Natural killer cell (primary cell): ENCODE measurements around the gene GBP2. TPM values are rescaled to one million over a fixed set of nuclear protein-coding genes. Genes with fewer than 3 reads are reported as not detected.
A peak's percentile ranks its signal among the peaks of the same experiment; 100 is the strongest.

ENCODE experiments used
- ATAC-seq, 3 donors: fragments of 150-1000 bp in 2 of 3; fragments of 200-7000 bp in 1 of 3; cut with Tn5 transposase; 1 replicate in 1 of 3; 2 replicates in 2 of 3; pipeline ENCODE4 v1.10.0; 2021; ENCODE audit warnings: mild to moderate bottlenecking in 2 of 3, moderate library complexity in 2 of 3
- DNase-seq, 2 donors: peaks; one replicate each; pipeline versions ENCODE4 v3.0.0 to v3.0.0-alpha.2; 2013 to 2021; ENCODE audit warnings: mixed read lengths in 1 of 2
- H3K27ac ChIP-seq: one replicate; pipeline ENCODE4 v1.5.1; 2013; ENCODE audit warnings: mild to moderate bottlenecking, low read length
- H3K27me3 ChIP-seq: one replicate; pipeline ENCODE4 v1.6.1; 2013; ENCODE audit warnings: low read length; ENCODE audit not compliant: control insufficient read depth, insufficient read depth
- H3K36me3 ChIP-seq: one replicate; pipeline ENCODE4 v1.6.1; 2013; ENCODE audit warnings: low read length; ENCODE audit not compliant: control insufficient read depth, insufficient read depth
- H3K4me1 ChIP-seq: one replicate; pipeline ENCODE4 v1.6.1; 2013; ENCODE audit warnings: low read length; ENCODE audit not compliant: control insufficient read depth, insufficient read depth
- H3K4me3 ChIP-seq: one replicate; pipeline ENCODE4 v1.5.1; 2013; ENCODE audit warnings: low read length
- H3K9me3 ChIP-seq: one replicate; pipeline ENCODE4 v1.6.1; 2013; ENCODE audit warnings: low read length; ENCODE audit not compliant: control insufficient read depth, insufficient read depth
- H3K27ac Mint-ChIP-seq, 2 donors: one replicate each; pipeline ENCODE4 v1.8.0; 2022; ENCODE audit warnings: mild to moderate bottlenecking in 2 of 2, mixed read lengths in 2 of 2, moderate library complexity in 1 of 2
- H3K27me3 Mint-ChIP-seq, 2 donors: one replicate each; pipeline ENCODE4 v1.8.0; 2022; ENCODE audit warnings: low read depth in 2 of 2, mixed read lengths in 2 of 2
- H3K36me3 Mint-ChIP-seq: one replicate; pipeline ENCODE4 v1.8.0; 2022; ENCODE audit warnings: mixed read lengths
- H3K4me1 Mint-ChIP-seq, 2 donors: one replicate each; pipeline ENCODE4 v1.8.0; 2022; ENCODE audit warnings: mixed read lengths in 2 of 2
- H3K4me3 Mint-ChIP-seq: one replicate; pipeline ENCODE4 v1.8.0; 2022; ENCODE audit warnings: mild to moderate bottlenecking, moderate library complexity, mixed read lengths
- H3K9me3 Mint-ChIP-seq, 2 donors: one replicate each; pipeline ENCODE4 v1.8.0; 2022; ENCODE audit warnings: mixed read lengths in 2 of 2
- WGBS: methylation state at CpG from one replicate; pipeline ENCODE4 v1.1.7; 2013; ENCODE audit warnings: missing lambda C conversion rate; ENCODE audit not compliant: insufficient coverage; 5-methylcytosine and 5-hydroxymethylcytosine counted together
- intact Hi-C: fragments of 100-400 bp; cut with micrococcal nuclease; formaldehyde crosslinking; loops from one replicate; pipeline ENCODE4 v1.14.2; 2022
- total RNA-seq, 4 donors: library from RNA; stranded (reverse); fragments of 120-200 nt in 1 of 4; gene quantifications; one replicate each; pipeline versions ENCODE4 v1.2.3 to v1.2.4, GENCODE V29; 2013 to 2022
- TF ChIP-seq, protein P1 (sequence below): fragments of 200-600 bp; IDR thresholded peaks from one replicate; pipeline ENCODE4 v1.8.0; 2022; ENCODE audit warnings: antibody characterized with exemption

Gene GBP2
- total RNA-seq, 3 donors from 2014 or later (not counting 1 experiment from before 2014, with no cell fraction given), result 117 to 153 (median 144) TPM

DNA sequence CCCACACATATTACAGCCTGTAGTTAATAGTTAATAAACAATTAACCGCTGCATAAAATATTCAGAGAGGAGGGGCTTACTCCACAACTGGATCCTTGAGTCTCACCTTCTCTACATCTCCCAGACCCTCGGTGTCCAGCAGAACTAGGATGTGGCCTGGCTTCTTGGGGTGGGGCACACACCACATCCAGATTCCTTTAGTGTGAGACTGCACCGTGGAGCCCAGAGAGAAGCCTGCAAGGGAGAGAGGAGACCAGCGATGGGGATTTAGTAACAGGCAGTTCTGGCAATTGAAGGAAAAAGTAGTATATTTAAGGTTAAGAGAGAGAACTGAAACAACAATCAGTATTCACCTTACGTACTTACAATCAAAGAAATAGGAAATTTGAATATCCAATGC, 65.8 kb downstream of the GBP2 start:
- DNase-seq (no peak), ATAC-seq (no peak)
- Histone ChIP-seq H3K9me3 (no peaks in the 10 kb centered on the region), H3K27me3 (no peaks in the 10 kb centered on the region), H3K4me1 (peaks cover 7% of the 10 kb centered on the region), H3K27ac (no peak overlapping the region), H3K36me3 (peaks cover 58% of the 10 kb centered on the region), H3K4me3 (no peak overlapping the region)
- TF ChIP-seq, protein P1, sequence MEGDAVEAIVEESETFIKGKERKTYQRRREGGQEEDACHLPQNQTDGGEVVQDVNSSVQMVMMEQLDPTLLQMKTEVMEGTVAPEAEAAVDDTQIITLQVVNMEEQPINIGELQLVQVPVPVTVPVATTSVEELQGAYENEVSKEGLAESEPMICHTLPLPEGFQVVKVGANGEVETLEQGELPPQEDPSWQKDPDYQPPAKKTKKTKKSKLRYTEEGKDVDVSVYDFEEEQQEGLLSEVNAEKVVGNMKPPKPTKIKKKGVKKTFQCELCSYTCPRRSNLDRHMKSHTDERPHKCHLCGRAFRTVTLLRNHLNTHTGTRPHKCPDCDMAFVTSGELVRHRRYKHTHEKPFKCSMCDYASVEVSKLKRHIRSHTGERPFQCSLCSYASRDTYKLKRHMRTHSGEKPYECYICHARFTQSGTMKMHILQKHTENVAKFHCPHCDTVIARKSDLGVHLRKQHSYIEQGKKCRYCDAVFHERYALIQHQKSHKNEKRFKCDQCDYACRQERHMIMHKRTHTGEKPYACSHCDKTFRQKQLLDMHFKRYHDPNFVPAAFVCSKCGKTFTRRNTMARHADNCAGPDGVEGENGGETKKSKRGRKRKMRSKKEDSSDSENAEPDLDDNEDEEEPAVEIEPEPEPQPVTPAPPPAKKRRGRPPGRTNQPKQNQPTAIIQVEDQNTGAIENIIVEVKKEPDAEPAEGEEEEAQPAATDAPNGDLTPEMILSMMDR, result no peak
- Mint-ChIP-seq H3K9me3 (no peaks in the 10 kb centered on the region), H3K27me3 (no peaks in the 10 kb centered on the region), H3K36me3 (peaks cover 43% of the 10 kb centered on the region), H3K4me3 (peak overlapping the region; percentile 74), H3K27ac (peak overlapping the region; percentile 56 to 62), H3K4me1 (peaks cover 47 to 51% of the 10 kb centered on the region in 2 donors)
- intact Hi-C loops, result no loop called here
- 96% methylated on average over 4 of the region's 5 CpGs for WGBS

Other genes starting within 250 kb of the GBP2 start
- 10 to 100 TPM; 45.6 to 71.3 (median 55.6) TPM for gene GTF2B, start 234.5 kb downstream of the GBP2 start, total RNA-seq
- gene KYAT3, start 133.5 kb downstream of the GBP2 start, total RNA-seq, result 10 to 100 TPM; 21.5 to 25.2 (median 21.8) TPM
- 10 to 100 TPM; 15.2 to 19.3 (median 19.3) TPM for gene RBMXL1, start 133.5 kb downstream of the GBP2 start, total RNA-seq
- 10 to 100 TPM; 36.1 to 52.5 (median 49.0) TPM for gene GBP3, start 103.2 kb downstream of the GBP2 start, total RNA-seq
- gene GBP1, start 60.9 kb downstream of the GBP2 start, total RNA-seq, result 10 to 100 TPM; 32.0 to 41.2 (median 34.8) TPM
- under 1 TPM in 1 of 3 donors, not detected in 2; 0.75 TPM for gene GBP7, start 49.9 kb upstream of the GBP2 start, total RNA-seq
- 10 to 100 TPM; 39.1 to 62.1 (median 45.6) TPM for gene GBP4, start 72.8 kb upstream of the GBP2 start, total RNA-seq
- 100 to 1,000 TPM; 191 to 249 (median 219) TPM for gene GBP5, start 146.7 kb upstream of the GBP2 start, total RNA-seq
- gene GBP6, start 237.9 kb upstream of the GBP2 start, total RNA-seq, result under 1 TPM; 0.23 to 0.40 (median 0.39) TPM